HG02588 (cell line): ENCODE measurements around the gene SOCS6.
"Not testable (repeated sequence)": the region's sequence is repeated elsewhere in the genome, so short reads cannot be mapped to it uniquely, and the experiment has no call there.

Experiments
- ATAC-seq: cut with Tn5 transposase; IDR thresholded peaks from one replicate; pipeline ENCODE4 v1.9.1; 2021; ENCODE audit warnings: mild to moderate bottlenecking, moderate library complexity; ENCODE audit not compliant: unreplicated experiment

SOCS6 gene

GRCh38 chr18:70288851-70289328 lies at the start of gene SOCS6:
TSS of gene SOCS6 (plus strand) at chr18:70289045. CDS start at chr18:70324669, 35,624 bp downstream.
- ATAC-seq: peak; percentile 68

- ATAC-seq: no peak
Observed at GRCh38 chr18:70243131-70243929, 45.5 kb upstream of the SOCS6 start.

- no peak for ATAC-seq
Observed at GRCh38 chr18:70246061-70246466, 42.8 kb upstream of the SOCS6 start.

- no peak for ATAC-seq
Observed at GRCh38 chr18:70249118-70249517, 39.7 kb upstream of the SOCS6 start.

GRCh38 chr18:70249861-70250260 lies 39.0 kb upstream of the SOCS6 start:
- not testable (repeated sequence) for ATAC-seq

- no peak for ATAC-seq
Observed at GRCh38 chr18:70250781-70251180, 38.1 kb upstream of the SOCS6 start.

GRCh38 chr18:70256184-70256583 lies 32.7 kb upstream of the SOCS6 start:
- no peak for ATAC-seq

- ATAC-seq: no peak
Observed at GRCh38 chr18:70256994-70257393, 31.9 kb upstream of the SOCS6 start.

GRCh38 chr18:70258243-70258642 lies 30.6 kb upstream of the SOCS6 start:
- no peak for ATAC-seq

- no peak for ATAC-seq
Observed at GRCh38 chr18:70260683-70261082, 28.2 kb upstream of the SOCS6 start.

GRCh38 chr18:70261141-70261788 lies 27.6 kb upstream of the SOCS6 start:
- no peak for ATAC-seq

GRCh38 chr18:70263336-70263735 lies 25.5 kb upstream of the SOCS6 start:
- ATAC-seq: no peak

GRCh38 chr18:70271742-70272141 lies 17.1 kb upstream of the SOCS6 start:
- ATAC-seq: no peak

- no peak for ATAC-seq
Observed at GRCh38 chr18:70273021-70273420, 15.8 kb upstream of the SOCS6 start.

GRCh38 chr18:70276416-70277191 lies 12.2 kb upstream of the SOCS6 start:
- no peak for ATAC-seq

GRCh38 chr18:70279470-70279869 lies 9.4 kb upstream of the SOCS6 start:
- no peak for ATAC-seq

- ATAC-seq: no peak
Observed at GRCh38 chr18:70280007-70280925, 8.6 kb upstream of the SOCS6 start.

- ATAC-seq: no peak
Observed at GRCh38 chr18:70284976-70285620, 3.7 kb upstream of the SOCS6 start.

GRCh38 chr18:70287731-70288130 lies 1.1 kb upstream of the SOCS6 start:
- ATAC-seq: no peak
